Stimulated activated CD8-positive, alpha-beta memory T cell treated with anti-CD3 and anti-CD28 coated beads, Interleukin-7, amount 100 ng/mL, for 4 hours (primary cell): ENCODE measurements around the gene FCAMR.

Source experiments
- DNase-seq, 2 donors: peaks; one replicate each; pipeline ENCODE4 v3.0.0-alpha.2; 2020; ENCODE audit warnings: low read depth in 2 of 2

The FCAMR gene, protein sequence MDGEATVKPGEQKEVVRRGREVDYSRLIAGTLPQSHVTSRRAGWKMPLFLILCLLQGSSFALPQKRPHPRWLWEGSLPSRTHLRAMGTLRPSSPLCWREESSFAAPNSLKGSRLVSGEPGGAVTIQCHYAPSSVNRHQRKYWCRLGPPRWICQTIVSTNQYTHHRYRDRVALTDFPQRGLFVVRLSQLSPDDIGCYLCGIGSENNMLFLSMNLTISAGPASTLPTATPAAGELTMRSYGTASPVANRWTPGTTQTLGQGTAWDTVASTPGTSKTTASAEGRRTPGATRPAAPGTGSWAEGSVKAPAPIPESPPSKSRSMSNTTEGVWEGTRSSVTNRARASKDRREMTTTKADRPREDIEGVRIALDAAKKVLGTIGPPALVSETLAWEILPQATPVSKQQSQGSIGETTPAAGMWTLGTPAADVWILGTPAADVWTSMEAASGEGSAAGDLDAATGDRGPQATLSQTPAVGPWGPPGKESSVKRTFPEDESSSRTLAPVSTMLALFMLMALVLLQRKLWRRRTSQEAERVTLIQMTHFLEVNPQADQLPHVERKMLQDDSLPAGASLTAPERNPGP

DNA sequence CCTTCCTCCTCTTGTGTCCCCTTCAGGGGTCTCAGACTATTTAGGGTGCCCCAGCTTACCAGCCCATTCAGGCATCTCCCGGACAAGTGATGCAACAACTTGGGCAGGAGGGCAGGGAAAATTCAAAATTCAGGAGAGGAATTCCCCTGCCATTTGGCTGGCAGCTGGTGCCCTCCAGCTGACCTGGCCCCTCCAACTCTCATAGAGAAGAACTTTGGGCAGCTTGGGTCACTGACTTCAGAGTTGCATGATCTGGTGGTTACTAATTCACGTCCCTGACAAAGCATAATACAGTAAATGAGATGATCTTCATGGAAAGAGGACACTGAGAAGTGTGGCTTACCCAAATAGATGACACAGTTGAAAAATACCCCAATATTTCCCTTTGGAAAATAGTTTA is at the start of gene FCAMR:
Gene FCAMR, minus strand, starts transcription at position 15 of the 400 bp plus-strand sequence. CDS start 335 bp downstream, outside the sequence.
- no peak for DNase-seq

DNA sequence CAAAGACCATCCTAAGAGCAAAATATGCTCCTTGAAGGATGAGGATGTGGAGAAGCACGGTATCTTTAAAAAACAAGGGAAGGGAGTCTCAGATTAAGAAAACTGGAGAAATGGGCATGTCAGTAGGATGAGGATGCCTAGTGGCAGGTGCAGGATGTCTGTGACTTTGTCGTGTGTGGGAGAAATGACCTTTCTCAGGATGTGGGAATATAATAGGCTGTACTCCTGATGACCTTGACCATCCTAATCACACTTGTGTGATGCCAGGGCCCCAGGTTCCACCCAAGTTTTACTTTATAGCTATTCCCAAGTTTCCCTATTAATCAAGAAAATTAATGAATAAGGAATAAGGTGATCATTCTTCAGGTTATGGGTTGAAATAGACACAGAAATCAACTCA is 49.4 kb upstream of the FCAMR start:
- no peak for DNase-seq

DNA sequence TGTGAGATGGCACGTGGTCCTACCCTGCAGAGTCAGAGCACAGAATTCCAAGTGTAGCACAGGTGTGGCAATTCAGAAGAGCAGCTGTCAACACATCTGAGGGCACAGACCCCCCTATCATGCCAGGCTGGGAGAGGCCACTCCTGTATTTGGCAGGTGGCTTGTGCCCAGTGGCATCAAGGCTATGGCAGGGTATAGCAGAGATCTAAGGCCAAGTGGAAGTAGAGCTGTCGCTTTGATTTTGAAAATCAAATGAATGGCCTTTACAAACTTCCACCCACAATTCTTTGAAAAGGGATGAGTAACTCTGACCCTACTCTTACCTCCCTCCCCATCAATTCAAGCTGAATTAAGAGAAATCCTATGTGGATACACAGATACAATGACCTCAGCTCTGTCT is 48.9 kb upstream of the FCAMR start:
- no peak for DNase-seq

DNA sequence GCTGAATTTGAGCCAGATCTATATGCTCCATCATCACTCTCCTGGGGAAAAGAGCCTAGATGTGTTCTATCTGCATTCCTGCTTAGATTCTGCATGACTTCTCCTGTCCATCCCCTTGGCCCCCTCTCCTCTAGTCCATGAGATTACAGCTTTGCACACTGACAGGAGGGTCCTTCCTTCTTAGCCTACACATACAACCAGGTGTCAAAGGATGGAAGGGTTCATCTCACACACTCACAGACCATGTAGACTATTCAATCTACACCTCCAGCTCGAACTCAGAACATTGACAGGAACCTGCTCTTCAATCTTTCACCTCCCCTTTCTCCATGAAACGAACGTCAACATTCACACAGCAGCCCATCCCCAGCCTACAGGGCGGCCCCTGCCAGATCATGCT is 48.4 kb upstream of the FCAMR start:
- no peak for DNase-seq

DNA sequence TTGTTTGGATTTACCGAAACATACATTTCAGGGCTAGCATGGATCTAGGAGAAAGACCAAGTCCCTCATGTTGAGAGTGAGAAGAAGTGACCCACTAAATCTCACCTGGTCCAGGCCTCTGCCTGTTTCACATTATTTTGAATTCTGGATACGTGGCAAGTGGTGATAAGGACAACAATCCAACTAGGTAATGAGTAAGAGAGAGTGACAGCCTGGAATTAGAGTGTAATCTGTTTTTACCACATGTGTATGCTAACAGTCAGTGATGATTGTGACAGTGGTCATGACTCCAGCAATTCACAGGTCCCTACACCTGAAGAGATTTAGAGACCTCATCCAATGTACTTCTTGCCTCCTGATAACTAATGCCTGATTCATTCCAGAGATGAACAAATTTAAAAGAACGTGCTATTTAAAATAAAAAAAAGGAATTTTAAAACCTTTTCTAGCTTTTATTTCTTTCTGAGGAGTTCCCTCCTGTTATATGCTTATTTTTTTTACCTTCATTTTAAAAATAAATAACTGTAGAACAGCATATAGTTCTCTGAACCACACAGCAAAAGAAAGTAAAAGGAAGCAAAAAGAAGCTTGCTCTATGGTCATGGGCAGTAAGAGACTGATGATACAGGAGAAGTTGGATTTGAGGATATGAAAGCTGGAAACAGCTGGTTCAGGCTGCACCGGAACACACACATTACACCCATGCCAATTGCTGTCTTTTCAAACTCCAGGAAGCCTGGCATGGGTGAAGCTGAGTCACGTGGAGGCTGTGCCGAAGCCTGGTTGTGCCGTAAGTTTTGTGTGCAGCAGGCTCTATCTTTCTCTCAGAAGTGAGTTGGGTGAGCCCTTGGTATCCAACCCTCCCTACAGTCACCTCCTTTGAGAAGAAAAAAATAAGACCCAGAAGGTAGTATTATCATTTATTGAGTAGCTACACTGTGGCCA is 47.6 kb upstream of the FCAMR start:
- DNase-seq: no peak

DNA sequence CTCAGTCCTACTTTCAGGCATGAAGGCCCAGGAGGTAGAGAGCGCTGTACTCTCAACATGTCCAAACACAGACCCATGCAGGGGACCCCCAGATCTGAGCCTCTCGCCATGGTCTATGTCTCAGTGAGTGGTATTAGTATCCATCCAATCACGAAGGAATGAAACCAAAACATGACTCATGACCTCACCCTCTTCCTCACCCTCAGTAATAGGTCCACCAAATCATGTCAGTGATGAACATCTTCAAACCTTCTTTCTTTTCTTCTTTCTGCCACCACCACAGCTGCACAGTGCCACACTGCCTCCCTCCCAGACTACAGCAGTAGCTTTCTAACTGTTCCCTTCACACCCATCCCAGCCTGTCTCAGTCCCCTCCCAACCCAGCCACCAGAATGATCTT is 45.5 kb upstream of the FCAMR start:
- DNase-seq: no peak

DNA sequence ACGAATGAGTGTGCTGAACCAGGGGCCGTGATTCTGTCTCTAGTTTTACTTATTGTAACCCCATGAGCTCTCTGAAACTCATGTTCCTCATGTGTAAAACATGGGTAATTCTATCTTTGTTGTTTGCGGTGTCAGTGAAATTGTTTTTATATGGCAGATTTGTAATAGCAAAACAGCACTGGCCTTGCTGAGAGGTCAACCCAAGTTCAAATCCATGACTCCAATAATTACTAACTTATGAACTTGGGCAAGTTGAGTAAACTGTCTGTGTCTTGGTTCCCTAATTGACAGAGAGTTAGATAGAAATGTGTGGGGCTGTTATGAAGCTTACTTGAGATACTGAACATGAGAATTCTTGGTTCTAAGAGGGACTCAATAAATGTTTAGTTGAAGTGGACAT is 44.5 kb upstream of the FCAMR start:
- no peak for DNase-seq

DNA sequence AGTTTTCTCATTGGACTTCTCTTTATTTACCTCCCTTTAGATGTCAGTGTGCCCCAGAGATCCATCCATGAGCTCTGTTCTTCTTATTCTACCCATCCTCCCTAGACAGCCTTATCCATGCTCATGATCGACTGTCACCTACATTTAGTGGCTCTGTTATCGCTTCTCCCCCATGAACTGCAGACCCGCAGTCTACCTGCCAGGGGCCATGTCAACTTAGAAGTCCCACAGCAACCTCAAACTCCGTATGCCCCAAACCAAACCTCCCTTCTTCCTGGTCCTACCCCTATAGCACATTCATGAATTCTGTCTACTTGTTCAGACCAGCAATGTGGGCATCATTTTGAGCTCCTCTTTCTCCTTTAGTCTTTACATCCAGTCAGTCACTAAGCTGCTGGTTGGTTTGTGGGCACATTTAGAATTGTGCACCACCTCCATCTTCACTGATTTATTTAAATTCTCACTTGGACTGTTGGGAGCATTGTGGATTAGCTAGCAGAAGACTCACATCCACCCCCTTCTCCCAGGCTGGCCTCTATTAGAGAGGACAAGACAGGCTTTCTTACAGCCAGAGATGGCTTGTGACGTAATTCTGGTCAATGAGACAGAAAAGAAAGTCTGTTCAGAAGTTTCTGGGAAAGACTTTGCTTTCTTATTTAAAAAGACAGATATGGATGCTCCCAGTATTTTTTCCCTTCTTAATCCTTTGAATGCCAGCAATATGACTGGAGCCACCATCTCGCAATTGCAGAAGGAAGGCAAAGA is 43.2 kb upstream of the FCAMR start:
- no peak for DNase-seq

DNA sequence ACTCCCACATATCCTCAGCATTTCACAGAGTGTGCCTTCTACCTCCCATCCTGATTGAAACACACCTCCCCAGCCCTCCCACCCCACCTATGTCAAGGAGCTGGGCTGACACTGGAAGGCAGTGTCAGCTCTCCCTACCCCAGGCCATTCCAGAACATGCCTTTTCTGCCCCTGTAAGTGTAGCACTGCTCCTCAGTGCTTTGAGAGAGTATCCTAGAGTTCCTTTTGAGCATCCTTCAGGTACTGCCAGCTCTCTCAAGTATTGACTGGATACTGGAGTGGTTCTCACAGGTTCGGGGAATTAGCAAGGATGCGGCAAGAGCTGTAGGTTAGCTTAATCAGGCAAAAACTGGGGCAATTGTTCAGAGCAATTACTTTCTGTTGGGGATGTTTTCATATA is 40.5 kb upstream of the FCAMR start:
- DNase-seq: no peak

DNA sequence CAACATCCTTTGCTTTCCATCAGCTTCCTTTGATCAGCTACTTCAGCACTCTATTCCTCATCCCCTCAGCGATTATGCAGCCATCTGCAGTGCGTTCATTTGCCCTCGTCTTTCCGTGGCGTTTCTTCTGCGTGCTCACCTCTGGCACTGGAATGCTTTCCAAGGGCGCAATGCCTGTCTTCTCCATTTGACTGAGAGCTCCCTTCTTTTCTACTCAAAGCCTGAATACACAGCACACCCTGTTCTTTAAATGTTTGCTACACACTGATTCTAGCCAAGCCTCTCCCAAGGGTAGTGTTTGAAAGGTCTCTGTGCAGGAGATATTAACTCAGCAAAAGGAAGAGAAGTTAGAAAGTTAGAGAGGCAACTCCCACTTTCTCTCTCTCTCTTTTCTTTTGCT is 39.7 kb upstream of the FCAMR start:
- DNase-seq: no peak

DNA sequence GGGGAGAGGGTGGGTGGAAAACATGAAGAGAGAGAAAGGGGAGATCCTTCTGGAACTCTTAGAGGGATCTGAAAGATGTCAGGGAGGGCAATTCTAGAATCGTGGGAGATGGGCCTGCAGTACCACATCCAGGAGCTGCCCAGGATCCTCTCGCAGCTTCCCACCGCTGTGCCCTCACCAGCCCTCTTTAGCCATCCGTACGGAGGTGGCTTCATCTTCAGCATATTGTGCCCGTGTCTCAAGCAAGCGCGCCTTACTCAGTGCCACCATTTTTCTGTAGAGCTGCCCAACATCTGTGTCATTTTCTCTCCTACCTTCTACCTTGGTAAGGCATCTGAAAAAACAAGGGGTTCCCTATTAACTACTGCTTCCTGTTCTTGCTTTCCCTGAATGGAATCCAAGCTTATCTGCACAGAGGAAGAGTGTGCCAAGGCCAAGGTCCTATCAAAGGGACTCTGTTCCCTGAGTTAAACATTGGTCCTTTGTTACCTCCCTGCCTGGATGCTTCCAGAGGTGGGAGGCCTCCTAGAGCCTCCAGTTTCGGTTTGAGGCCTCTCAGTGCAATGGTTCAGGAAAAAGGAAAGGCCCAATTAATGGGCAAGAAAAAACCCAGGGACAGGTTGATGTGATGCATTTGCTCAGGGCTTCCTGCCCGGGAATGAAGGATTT is 39.1 kb upstream of the FCAMR start:
- DNase-seq: no peak

DNA sequence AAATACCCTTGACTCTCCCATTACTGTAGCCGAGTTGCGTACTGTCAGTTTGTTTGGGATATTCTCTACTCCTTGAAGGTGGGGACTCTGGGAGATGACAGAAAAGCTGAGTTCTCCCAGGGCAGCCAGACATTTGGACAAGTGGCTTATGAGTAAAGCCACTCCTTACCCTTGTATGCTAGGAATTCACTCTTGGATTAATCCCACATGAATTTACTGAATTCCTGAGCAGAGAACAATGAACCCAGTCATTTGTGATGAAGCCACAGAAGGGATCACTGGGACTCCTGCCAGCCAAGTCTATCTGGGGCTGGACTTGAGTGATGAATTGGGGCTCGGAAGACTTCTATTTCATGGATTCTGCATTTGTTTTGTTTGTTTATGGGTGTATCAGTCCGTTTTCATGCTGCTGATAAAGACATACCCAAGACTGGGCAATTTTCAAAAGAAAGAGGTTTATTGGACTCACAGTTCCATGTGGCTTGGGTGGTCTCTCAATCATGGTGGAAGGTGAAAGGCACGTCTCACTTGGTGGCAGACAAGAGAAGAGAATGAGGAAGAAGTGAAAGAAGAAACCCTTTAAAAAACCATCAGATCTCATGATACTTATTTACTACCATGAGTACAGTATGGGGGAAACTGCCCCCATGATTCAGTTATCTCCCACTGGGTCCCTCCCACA is 37.2 kb upstream of the FCAMR start:
- DNase-seq: no peak

DNA sequence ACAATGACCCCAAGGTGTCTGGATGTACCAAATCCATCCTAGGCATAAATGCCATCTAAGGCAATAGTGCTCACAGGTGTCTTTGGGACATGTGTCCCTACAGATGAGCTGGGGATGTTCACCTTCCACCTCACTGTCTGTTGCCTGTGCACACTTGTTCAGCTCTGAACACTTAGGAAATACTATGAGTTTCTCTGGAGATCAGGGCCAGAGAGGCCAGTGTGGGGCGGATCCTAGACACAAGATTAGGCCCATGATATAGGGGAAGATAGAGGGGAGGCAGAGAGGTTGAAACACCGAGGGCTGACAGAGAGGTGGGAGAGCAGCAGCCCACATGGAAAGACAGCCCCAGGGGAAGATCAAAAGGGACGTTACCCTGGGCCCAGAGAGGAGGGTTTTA is 36.7 kb upstream of the FCAMR start:
- DNase-seq: no peak

DNA sequence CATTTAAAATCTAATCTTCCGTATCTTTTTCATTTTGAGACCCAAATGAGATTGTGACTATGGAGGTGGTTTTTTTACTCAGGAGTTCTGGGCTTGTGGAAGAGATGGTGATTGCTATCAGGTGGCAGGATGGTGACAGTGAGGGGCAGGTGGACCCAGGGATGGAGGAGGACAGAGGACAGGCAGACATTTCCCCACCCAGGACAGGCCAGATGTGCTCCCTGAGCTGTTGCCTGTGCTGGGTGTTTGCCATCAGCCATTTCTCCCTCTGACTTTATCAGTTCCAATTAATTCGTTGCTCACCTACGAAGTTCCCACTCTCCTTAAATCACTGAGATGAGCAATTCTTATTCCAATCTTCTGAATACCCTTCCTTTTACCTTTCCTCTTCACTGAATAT is 35.8 kb upstream of the FCAMR start:
- no peak for DNase-seq

DNA sequence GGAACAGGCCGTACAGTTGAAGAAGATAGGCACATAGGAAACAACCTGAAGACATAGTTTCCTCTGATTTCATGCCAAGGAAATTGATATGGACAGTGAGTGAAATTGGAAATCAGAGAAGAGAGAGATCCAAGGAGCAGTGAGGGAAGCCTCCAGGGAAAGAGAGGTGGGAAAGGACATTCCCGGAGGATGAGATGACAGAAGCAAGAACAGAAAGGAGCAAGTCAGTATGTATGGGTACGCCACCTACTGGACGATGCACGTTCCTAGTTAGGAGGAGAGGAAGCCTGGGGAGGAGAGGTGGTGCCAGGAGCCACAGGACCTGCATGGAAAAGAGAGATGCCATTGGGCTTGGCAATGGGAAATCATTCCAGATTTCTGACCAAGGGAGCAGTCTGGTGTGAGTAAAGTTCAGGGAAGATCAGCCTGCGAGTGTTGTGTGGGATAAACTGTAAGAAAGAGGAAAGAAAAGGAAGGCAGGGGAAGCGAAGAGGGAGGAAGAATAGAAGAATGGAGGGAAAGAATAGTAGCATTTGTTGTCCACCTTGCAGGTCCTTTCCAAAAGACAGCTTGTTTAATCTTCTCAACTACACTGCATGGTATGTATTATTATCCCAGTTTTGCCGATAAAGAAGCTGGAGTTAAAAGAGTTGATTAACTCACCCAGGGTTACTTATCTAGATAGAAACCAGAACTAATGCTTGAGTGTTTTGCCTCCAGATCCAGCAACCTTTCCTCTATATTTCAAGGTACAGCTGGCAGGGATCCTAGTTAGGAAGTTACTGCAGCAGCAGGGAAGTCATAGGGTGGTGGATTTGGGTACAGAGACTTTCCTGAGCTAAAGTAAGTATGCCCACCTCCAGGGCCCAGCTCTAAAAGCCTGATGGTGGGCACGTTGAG is 34.9 kb upstream of the FCAMR start:
- DNase-seq: no peak

DNA sequence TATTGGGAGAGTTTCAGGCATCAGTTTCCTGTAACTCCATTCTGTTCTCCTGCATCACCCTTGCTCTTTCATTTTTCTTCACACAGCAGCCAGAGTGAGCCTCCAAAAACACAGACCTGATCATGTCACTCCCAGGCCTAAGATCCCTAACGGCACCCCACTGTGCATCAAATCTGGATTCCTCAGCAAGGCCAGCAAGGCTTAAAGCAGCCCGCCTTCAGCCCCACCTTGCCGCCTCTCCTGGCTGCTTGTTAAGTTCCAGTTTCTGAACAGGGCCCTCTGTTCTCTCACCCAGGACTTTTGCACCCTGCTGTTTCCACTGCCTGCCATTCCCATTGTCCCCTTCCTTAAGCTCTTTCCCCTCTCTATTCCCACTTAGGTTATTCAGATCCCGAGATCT is 33.0 kb upstream of the FCAMR start:
- DNase-seq: no peak

DNA sequence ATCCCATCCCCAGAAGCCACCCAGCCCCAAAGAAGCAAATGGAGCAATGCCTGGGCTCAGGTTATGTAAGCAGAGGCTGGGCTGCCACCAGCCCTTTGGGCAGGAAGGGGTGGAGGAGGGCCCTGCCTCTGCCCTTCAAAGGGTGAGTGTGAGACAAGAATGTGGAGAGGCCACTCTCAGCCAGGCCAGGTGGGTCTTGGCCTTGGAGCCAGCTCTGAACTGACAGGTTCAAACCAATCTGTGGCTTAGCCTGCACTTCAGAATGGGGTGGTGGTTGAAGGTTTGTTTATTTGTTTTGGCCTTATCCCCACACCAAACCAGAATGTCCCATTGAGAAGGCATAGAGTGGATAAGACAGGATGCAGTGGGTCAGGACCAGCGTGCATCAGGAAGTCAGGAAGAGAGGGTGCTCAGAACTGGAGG is 32.5 kb upstream of the FCAMR start:
- no peak for DNase-seq

DNA sequence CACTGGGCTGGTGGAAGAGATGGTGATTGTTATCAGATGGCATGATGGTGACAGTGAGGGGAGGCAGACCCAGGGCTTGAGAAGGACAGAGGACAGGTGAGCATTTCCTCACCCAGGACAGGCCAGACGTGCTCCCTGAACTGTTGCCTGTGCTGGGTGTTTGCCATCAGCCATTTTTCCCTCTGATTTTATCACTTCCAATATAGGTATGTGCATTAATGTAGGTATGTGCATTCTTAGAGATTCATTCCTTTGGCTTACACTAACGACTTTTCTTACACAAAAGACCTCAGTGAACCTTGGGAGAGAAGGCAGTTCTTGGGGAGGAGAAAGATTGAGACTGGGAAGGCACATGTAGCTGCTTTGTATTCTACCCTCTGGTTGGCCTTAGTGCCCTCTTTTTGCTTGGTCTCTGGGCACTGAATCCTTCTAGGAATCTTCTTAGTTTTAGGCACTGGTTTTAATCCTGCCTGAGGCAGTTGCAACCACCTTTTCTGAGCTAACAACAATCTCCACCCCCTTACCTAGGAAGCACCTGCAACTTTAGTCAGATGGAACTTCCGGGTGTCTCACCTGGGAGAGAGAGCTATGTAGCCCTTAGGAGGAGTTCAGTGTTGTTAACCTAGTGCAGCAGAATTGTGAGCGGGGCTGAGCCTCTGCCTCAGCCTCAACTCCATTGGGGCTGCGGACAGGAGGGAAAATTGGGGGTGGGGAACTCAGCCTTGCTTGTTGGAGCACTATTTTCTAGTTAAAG is 31.4 kb upstream of the FCAMR start:
- no peak for DNase-seq
